Gastroesophageal sphincter (tissue), 3 donors: ENCODE data around the gene CLASP1.

ENCODE experiments used
- CTCF ChIP-seq, 4 experiments: fragments of 200-600 bp in 2 of 4; fragments of 450-650 bp in 2 of 4; sonication (generic) in 1 of 4; IDR thresholded peaks; one replicate each; pipeline ENCODE4 v1.5.1; 2017 to 2019; ENCODE audit warnings: antibody characterized with exemption in 4 of 4, mild to moderate bottlenecking in 2 of 4, moderate library complexity in 2 of 4
- EP300 ChIP-seq: sonication (generic); formaldehyde crosslinking; IDR thresholded peaks from one replicate; pipeline ENCODE4 v1.6.1; 2017; ENCODE audit warnings: antibody characterized with exemption, mild to moderate bottlenecking
- POLR2AphosphoS5 ChIP-seq: sonication (generic); formaldehyde crosslinking; IDR thresholded peaks from one replicate; pipeline ENCODE4 v1.6.1; 2017; ENCODE audit warnings: antibody characterized with exemption

- TF ChIP-seq CTCF (IDR thresholded peaks at IDR 0.05) = no peak
- TF ChIP-seq POLR2AphosphoS5 = no peak
- no peak for TF ChIP-seq EP300
Measured at GRCh38 chr2:121387591-121388325, 261.5 kb downstream of the CLASP1 start.
